GM23248 (cell line): ENCODE results near the gene GPRIN2. TPM values are rescaled to one million over a fixed set of nuclear protein-coding genes. Genes with fewer than 3 reads are reported as not detected.

Experiments
- DNase-seq: peaks from one replicate; pipeline ENCODE4 v3.0.0-alpha.2; 2015
- H2AFZ ChIP-seq: fragments of 200-600 bp; sonication (generic); 2 replicates; pipeline ENCODE4 v1.6.1; 2016; ENCODE audit warnings: antibody characterized with exemption
- H3F3A ChIP-seq: fragments of 200-600 bp; sonication (generic); 2 replicates; pipeline ENCODE4 v1.6.1; 2016; ENCODE audit warnings: mild to moderate bottlenecking, antibody characterized with exemption, mixed run types; ENCODE audit not compliant: insufficient read depth
- H3K27ac ChIP-seq: fragments of 200-600 bp; sonication (generic); 2 replicates; pipeline ENCODE4 v1.5.1; 2016; ENCODE audit warnings: mild to moderate bottlenecking
- H3K27me3 ChIP-seq: fragments of 200-600 bp; sonication (generic); replicated peaks from 2 replicates; pipeline ENCODE4 v1.6.1; 2016; ENCODE audit warnings: mild to moderate bottlenecking; ENCODE audit not compliant: insufficient read depth
- H3K36me3 ChIP-seq: fragments of 200-600 bp; sonication (generic); 2 replicates; pipeline ENCODE4 v1.6.1; 2016; ENCODE audit warnings: low read depth, mild to moderate bottlenecking
- H3K4me1 ChIP-seq: fragments of 200-600 bp; sonication (generic); 2 replicates; pipeline ENCODE4 v1.6.1; 2016; ENCODE audit warnings: mild to moderate bottlenecking; ENCODE audit not compliant: insufficient read depth
- H3K4me2 ChIP-seq: fragments of 200-600 bp; sonication (generic); one replicate; pipeline ENCODE4 v1.6.1; 2016; ENCODE audit warnings: mild to moderate bottlenecking; ENCODE audit not compliant: unreplicated experiment
- H3K4me3 ChIP-seq: fragments of 200-600 bp; sonication (generic); 2 replicates; pipeline ENCODE4 v1.5.1; 2016; ENCODE audit warnings: mild to moderate bottlenecking
- H3K79me2 ChIP-seq: fragments of 200-600 bp; sonication (generic); 2 replicates; pipeline ENCODE4 v1.6.1; 2016; ENCODE audit warnings: mild to moderate bottlenecking; ENCODE audit not compliant: insufficient read depth
- H3K9ac ChIP-seq: fragments of 200-600 bp; sonication (generic); 2 replicates; pipeline ENCODE4 v1.6.1; 2016; ENCODE audit warnings: mild to moderate bottlenecking
- H3K9me2 ChIP-seq: fragments of 200-600 bp; sonication (generic); 2 replicates; pipeline ENCODE4 v1.6.1; 2016; ENCODE audit warnings: mixed run types, mild to moderate bottlenecking, moderate library complexity; ENCODE audit not compliant: insufficient read depth
- H3K9me3 ChIP-seq: fragments of 200-600 bp; sonication (generic); one replicate; pipeline ENCODE4 v1.6.1; 2017; ENCODE audit warnings: low read depth
- H4K20me1 ChIP-seq: fragments of 200-600 bp; sonication (generic); 2 replicates; pipeline ENCODE4 v1.6.0; 2016; ENCODE audit not compliant: insufficient read depth
- EZH2 ChIP-seq: fragments of 200-600 bp; sonication (generic); IDR thresholded peaks from 2 replicates; pipeline ENCODE4 v1.6.1; 2018; ENCODE audit warnings: antibody characterized with exemption, mild to moderate bottlenecking; ENCODE audit not compliant: insufficient read depth, poor library complexity, severe bottlenecking
- EZH2phosphoT487 ChIP-seq: fragments of 200-600 bp; sonication (generic); IDR thresholded peaks from 2 replicates; pipeline ENCODE4 v1.6.1; 2018; ENCODE audit warnings: antibody characterized with exemption, moderate library complexity, mild to moderate bottlenecking, low read depth; ENCODE audit not compliant: insufficient read depth
- WGBS, 2 experiments: methylation state at CpG; one replicate each; pipeline ENCODE4 v1.1.6; 2015 to 2017; ENCODE audit warnings: low lambda C conversion rate in 2 of 2, low coverage in 1 of 2; ENCODE audit errors: missing lambda C conversion rate in 2 of 2; 5-methylcytosine and 5-hydroxymethylcytosine counted together
- in situ Hi-C: fragments of 300-500 bp; cut with MboI; formaldehyde crosslinking; loops from 2 replicates; pipeline ENCODE4 v1.15.0; 2020
- polyA plus RNA-seq: library from polyadenylated mRNA; unstranded; fragments of >200 nt; fragmentation: Nextera tagmentation; extraction: Ambion mirVana; gene quantifications from 2 replicates; pipeline ENCODE4 v1.2.1, GENCODE V29; 2016
- total RNA-seq: library from RNA; depleted of rRNA; stranded (reverse); fragments of >200 nt; shearing (Covaris generic); gene quantifications from 2 replicates; pipeline ENCODE4 v1.2.3, GENCODE V29; 2014

The GPRIN2 gene
- total and polyA plus RNA-seq, 2 experiments from 2014 or later, result not detected

DNA sequence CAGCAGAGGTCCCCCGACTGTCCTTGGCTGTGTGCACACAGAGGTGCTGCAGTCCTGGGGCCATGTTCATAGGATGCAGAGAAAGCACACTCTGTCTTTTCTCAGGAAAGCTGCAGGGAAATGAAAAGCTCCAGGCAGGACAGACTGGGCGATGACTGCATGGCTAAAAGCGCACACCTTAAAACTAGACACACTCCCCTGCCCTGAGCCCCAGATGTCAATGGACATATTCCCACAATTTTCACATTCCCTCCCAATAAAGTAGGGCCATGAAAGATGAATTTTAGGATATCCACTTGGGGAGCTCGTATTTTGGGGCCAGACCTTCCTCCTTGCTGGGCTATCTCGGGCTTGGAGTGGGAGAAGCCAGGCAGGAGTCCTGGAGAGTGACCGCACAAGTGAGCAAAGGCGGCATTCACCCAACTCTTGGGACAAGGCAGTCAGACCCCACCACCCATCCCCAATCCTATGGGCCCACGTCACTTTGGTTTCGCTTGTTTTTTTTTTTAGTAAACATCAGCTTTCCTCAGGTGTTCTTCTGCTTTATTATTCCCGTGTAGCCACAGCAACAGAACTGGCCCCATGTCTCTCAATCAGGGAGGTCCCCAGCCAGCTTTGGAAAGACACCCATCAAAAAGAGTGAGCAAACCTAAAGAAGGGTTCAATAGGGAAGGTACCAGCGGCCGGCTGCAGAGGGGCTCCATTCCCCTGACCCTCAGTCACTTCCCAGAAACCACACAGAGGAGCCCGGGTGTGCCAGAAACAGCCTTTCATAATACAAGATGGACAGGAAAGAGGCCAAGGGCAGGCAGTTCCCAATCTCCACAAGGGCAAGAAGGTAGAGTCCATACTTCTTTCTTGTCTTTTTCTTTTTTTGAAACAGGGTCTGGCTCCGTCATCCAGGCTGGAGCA lies 12.7 kb downstream of the GPRIN2 start:
- H3F3A ChIP-seq, result no peaks in the 10 kb centered on the region
- no peaks in the 10 kb centered on the region for H4K20me1 ChIP-seq
- DNase-seq, result no peak
- H3K9me3 ChIP-seq, result no peaks in the 10 kb centered on the region
- in situ Hi-C loops, result no loop called here
- no peak overlapping the region for H3K4me2 ChIP-seq
- no peaks in the 10 kb centered on the region for H3K36me3 ChIP-seq
- H3K27me3 ChIP-seq, result peaks cover 12% of the 10 kb centered on the region
- H3K9ac ChIP-seq, result no peak overlapping the region
- no peaks in the 10 kb centered on the region for H3K9me2 ChIP-seq
- no peaks in the 10 kb centered on the region for H3K79me2 ChIP-seq
- H3K27ac ChIP-seq, result no peak overlapping the region
- TF ChIP-seq EZH2, result no peak
- TF ChIP-seq EZH2phosphoT487, result no peak
- H3K4me1 ChIP-seq, result 0 out of 2 replicates have a peak, but pooled peaks cover 3% of the 10 kb centered on the region
- WGBS, 2 experiments, result 78% methylated on average over 14 of the region's 14 CpGs
- no peak overlapping the region for H3K4me3 ChIP-seq
- no peak overlapping the region for H2AFZ ChIP-seq

DNA sequence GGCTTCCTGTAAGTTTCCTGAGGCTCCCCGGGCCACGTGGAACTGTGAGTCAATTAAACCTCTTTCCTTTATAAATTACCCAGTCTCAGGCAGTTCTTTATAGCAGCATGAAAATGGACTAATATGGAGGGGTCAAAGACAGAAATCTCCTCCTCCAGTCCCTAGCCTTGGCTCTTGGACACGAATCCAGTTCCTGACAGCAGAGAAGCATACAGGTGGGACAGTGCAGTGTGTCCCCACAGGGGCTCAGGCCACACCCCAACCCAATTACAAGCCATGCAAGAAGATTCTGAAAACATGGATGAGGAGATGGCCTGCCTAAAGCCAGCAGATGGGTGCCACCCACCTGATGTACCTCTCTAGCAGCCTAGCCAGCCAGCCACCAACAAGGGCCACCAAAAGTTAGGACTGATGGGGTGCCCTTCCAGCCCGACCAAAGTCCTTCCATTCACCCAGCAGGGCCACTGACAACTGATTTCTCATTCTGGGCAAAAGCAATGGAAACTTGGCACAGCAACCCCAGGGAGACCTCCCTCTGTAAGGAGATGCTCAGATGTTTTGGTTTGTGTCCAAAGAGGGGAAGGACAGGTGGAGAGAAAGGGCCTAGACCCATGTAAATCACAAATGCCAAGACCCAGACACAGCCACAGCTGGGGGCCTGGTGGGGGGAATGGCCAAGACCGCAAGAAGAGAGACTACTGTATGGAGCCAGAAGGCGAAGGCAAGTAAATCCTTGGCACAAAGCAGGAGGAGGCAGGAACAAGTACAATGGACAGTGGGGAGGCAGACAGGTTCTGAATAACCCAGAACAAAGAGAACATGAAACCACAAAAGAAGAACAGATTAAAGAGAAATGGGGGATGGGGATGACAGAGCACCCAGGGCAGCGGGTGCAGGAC lies 13.6 kb downstream of the GPRIN2 start:
- Histone ChIP-seq H4K20me1 (no peaks in the 10 kb centered on the region), H3K9ac (no peak overlapping the region), H3K27me3 (peaks cover 18% of the 10 kb centered on the region), H3K36me3 (no peaks in the 10 kb centered on the region), H3K9me2 (no peaks in the 10 kb centered on the region), H3K4me2 (no peak overlapping the region), H3F3A (no peaks in the 10 kb centered on the region), H3K4me1 (0 out of 2 replicates have a peak, but pooled peaks cover 3% of the 10 kb centered on the region), H2AFZ (no peak overlapping the region), H3K79me2 (no peaks in the 10 kb centered on the region), H3K9me3 (no peaks in the 10 kb centered on the region), H3K27ac (no peak overlapping the region), H3K4me3 (no peak overlapping the region)
- TF ChIP-seq EZH2phosphoT487 (no peak), EZH2 (no peak)
- 67 to 73% methylated on average over 7 of the region's 7 CpGs for WGBS, 2 experiments
- no peak for DNase-seq
- in situ Hi-C loops, result no loop called here

GRCh38 chr10:46541735-46542566 lies 14.5 kb downstream of the GPRIN2 start:
- Histone ChIP-seq H3K27ac (no peak overlapping the region), H2AFZ (no peak overlapping the region), H3K4me1 (0 out of 2 replicates have a peak, but pooled peaks cover 3% of the 10 kb centered on the region), H3K4me2 (no peak overlapping the region), H3K9me3 (no peaks in the 10 kb centered on the region), H3K4me3 (no peak overlapping the region), H3K79me2 (no peaks in the 10 kb centered on the region), H3K9me2 (no peaks in the 10 kb centered on the region), H3K36me3 (no peaks in the 10 kb centered on the region), H3K9ac (no peak overlapping the region), H3F3A (no peaks in the 10 kb centered on the region), H3K27me3 (peaks cover 26% of the 10 kb centered on the region), H4K20me1 (no peaks in the 10 kb centered on the region)
- in situ Hi-C loops, result no loop called here
- 83 to 86% methylated on average over 7 of the region's 7 CpGs for WGBS, 2 experiments
- no peak for DNase-seq
- TF ChIP-seq EZH2phosphoT487, result no peak
- TF ChIP-seq EZH2, result no peak

GRCh38 chr10:46541017-46541661 lies 15.3 kb downstream of the GPRIN2 start:
- 13 to 16% methylated on average over 36 to 42 of the region's 42 CpGs for WGBS, 2 experiments
- H3K4me1 ChIP-seq, result 0 out of 2 replicates have a peak, but pooled peaks cover 3% of the 10 kb centered on the region
- no peak overlapping the region for H3K4me2 ChIP-seq
- peak; percentile 36 for DNase-seq
- no peak overlapping the region for H2AFZ ChIP-seq
- no peaks in the 10 kb centered on the region for H3K79me2 ChIP-seq
- no peak overlapping the region for H3K27ac ChIP-seq
- no peak overlapping the region for H3K4me3 ChIP-seq
- TF ChIP-seq EZH2phosphoT487 (no peak), EZH2 (no peak)
- peaks cover 34% of the 10 kb centered on the region for H3K27me3 ChIP-seq
- no peaks in the 10 kb centered on the region for H3K9me3 ChIP-seq
- H3K36me3 ChIP-seq, result no peaks in the 10 kb centered on the region
- no peaks in the 10 kb centered on the region for H3K9me2 ChIP-seq
- H4K20me1 ChIP-seq, result no peaks in the 10 kb centered on the region
- in situ Hi-C loops, result no loop called here
- H3F3A ChIP-seq, result no peaks in the 10 kb centered on the region
- H3K9ac ChIP-seq, result no peak overlapping the region
